ENCODE data around the gene STRN4.

- TF ChIP-seq CSDC2 (CRISPR knock-in tag; IDR thresholded peaks at IDR 0.05) (no peak), GLIS3 (CRISPR knock-in tag; IDR thresholded peaks at IDR 0.05) (no peak), PATZ1 (CRISPR knock-in tag; IDR thresholded peaks at IDR 0.05; ENCODE audit: borderline replicate concordance) (no peak), ZC3H10 (CRISPR knock-in tag; IDR thresholded peaks at IDR 0.05) (no peak), TSHZ2 (CRISPR knock-in tag; IDR thresholded peaks at IDR 0.05) (no peak), CREB5 (CRISPR knock-in tag; IDR thresholded peaks at IDR 0.05; ENCODE audit: low read depth) (no peak), ZNF565 (CRISPR knock-in tag; conservative IDR thresholded peaks at IDR 0.05; ENCODE audit: low read depth) (no peak), ESRRG (CRISPR knock-in tag; IDR thresholded peaks at IDR 0.05) (no peak), ISL1 (CRISPR knock-in tag; IDR thresholded peaks at IDR 0.05) (no peak), TOX (CRISPR knock-in tag; IDR thresholded peaks at IDR 0.05; ENCODE audit: borderline replicate concordance) (no peak), ZFP3 (CRISPR knock-in tag; IDR thresholded peaks at IDR 0.05) (no peak), ZFP30 (CRISPR knock-in tag; IDR thresholded peaks at IDR 0.05) (no peak)
Observed at GRCh38 chr19:46723023-46723461, 23.2 kb downstream of the STRN4 start.

All from SK-N-SH treated with all-trans-retinoic acid at 6 μM for 48 hours (cell line).